ENCODE measurements around the gene COL1A1.

COL1A1 gene

DNA sequence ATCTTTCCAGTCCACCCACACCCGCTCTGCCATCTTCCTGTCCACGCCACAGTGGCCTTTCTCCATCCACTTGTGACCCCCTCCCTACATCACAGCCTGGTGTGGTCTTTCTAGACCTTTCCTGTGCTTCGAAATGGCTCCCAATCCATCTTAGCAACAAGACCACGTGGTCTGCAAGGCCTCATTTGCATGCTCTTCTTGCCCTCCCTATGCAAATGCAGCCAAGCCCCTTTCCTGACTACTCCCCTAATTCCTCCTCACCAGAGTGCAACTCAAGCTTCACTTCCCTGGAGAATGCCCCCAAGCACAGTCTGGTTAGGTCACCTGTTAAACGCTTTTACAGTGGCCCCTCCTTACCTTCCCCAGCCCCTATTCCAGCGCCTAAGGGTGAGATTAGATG, 57.1 kb downstream of the COL1A1 start:
- no peak for DNase-seq (ENCODE audit: low read depth in 1 of 2, low spot score in 1 of 2)

DNA sequence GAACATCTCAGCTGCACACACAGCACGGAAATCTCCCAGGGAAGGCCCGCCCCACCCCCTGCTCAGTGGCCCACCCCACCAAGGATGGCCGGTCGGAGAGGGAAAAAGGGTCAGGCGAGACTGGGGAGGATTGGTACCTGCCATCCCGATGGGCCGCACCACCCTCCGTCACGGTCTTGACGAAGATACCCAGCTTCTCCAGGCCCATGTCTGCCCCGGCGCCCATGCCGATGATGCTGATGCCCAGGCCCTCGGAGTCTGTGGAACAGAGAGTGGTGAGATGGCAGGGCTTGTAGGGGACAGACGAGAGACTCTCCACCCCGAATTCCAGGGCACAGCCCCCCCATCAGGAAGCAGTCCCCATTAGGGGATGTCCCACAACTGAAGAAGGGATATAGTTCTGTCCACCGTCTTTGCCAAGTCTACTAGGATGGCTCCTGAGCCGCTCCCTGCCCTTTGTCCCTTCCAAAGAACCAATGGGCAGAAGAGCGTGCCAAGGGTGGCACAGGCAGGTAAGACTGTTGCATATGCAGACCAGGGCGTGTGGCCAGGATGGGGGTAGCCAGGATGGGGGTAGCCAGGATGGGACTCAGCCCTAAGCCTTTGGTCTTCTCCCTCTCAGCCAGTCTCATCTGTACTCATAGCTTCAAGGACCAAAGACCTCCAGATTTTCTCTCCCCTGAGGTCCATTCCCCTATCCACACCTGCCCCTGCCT, 57.8 kb downstream of the COL1A1 start:
- DNase-seq (ENCODE audit: low read depth in 1 of 2, low spot score in 1 of 2): no peak

DNA sequence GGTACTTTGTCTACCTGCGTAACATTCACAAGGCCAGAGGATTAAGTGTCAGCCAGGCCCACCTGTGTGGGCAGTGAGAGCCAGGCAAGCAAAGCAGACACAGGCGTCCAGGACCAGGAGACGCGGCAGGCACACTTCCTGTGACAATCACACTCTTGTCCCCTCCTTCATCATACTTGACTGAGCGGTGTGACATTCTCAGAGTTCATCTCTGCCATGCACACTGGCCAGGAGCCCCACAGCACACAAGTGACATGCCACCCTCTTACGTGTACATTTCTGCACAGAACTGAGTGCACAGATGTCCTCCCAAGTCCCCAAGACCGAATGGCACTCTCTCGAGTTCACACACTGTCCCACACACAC, 59.7 kb downstream of the COL1A1 start:
- DNase-seq (ENCODE audit: low read depth in 1 of 2, low spot score in 1 of 2): no peak

DNA sequence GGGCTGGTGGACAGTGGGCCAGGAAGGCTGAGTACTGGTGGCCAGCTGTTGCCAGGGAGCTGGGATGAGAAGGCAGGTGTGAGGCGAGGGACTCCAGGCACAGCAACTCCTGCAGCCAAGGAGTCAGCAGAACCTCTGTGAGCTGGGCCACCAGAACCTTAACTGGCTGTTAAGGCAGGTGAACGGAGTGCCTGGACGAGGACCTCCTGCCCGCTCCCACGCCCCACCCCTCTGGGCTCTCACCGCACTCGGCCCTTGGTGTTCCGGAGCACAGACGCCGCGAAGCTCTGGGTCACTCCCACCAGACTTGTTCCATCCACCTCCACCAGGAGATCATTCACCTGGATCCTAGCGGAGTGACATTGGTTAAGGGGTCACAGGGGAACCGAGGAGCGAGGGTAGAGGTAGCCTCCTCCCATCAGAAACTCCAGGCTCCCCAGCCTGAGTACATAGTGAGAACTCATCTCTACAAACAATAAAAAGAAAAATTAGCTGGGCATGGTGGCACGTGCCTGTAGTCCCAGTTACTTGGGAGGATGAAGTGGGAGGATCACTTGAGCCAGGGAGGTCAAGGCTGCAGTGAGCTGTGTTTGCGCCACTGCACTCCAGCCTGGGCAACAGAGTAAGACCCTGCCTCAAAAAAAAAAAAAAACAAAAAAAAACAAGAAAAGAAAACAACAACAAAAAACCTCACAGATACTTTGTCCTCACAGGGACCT, 60.2 kb downstream of the COL1A1 start:
- no peak for DNase-seq (ENCODE audit: low read depth in 1 of 2, low spot score in 1 of 2)

DNA sequence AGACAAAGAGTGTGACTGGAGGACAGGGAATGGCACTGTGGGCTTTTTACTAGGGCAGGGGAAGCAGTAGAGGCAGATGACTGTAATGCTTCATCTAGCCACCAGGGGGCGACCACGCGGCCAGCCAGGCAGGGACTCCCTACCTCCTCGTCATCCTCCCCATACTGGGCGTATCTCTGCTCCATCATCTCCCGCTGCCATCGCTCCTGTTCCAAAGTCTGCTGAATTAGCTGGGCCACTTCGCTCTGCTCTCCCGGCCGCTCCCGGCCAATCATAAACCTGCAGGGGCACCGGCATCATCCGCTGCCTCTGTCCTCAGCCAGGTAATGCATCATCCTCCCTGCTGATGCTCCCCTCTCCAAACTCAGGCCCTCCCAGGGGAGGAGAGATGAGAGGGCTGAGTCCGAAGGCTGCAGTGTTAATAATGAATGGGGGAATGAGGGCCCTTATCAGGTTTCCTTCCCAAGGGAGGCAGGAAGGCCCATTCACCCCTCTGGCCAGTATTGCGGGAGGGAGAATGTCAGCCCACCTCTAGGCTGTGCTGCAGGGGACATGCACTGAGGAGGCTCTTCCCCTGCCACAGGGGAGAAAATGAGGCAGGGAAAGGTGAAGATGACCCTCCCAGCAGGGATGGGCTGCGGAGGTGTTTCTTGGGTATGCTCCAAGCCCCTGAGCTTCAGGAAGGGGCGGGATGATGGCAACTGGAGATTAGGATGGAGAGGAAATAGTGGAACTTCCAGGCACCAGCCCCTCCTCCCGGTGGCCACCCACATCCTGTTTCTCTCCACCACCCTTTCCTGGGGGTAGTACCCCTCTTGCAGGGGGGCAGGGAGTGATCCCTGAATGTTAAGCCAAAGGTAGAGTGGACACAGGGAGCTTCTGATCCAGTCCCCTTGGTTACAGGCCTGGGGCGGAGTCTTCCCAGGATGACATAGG, 61.2 kb downstream of the COL1A1 start:
- peak; percentile 67 to 70 for DNase-seq (ENCODE audit: low read depth in 1 of 2, low spot score in 1 of 2)

DNA sequence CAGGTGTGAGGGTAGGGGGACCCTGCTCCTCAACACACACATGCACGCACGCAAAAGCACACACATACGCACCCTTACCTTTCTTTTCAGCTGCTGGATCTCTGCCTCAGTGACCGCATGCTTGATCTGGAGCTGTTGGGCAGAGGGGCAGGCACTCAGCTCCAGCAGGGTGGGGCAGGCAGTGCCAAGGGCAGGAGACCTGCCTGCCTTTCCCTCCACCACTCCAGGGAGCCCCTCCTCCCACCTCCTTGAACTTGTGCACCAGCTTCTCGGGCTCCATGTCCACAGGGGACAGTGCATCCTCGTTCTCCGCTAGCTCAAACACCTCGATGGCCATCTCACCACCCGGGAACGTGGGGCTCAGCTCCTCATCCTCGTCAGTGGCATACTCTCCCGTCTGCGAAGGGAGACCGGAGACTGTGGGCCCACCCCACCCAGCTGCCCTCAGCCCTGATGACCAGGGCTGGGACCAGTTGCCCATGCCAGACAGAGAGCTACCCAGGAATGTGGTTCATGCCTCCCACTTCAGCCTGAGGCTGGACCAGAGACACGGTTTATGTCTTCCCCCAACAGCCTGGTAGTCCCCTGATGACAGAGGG, 62.1 kb downstream of the COL1A1 start:
- DNase-seq (ENCODE audit: low read depth in 1 of 2, low spot score in 1 of 2): no peak

DNA sequence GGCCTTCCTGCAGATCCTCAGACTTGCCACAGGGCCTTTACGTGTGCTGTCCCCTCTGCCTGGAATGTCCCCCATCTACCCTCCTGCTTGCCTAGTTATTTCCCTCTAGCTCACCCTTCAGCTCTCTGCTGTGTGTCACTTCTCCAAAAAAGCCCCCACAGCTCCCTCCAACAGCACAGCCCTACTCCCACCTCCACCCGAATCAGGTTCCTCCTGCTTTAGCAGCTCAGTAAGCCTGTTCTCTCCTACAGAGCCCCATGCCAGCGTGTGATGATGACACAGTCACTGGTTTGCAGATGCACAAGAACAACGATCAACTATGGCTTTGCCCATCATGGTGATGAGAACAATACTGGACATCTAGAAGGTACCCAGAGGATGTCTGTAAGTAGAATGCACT, 64.4 kb downstream of the COL1A1 start:
- no peak for DNase-seq (ENCODE audit: low read depth in 1 of 2, low spot score in 1 of 2)

DNA sequence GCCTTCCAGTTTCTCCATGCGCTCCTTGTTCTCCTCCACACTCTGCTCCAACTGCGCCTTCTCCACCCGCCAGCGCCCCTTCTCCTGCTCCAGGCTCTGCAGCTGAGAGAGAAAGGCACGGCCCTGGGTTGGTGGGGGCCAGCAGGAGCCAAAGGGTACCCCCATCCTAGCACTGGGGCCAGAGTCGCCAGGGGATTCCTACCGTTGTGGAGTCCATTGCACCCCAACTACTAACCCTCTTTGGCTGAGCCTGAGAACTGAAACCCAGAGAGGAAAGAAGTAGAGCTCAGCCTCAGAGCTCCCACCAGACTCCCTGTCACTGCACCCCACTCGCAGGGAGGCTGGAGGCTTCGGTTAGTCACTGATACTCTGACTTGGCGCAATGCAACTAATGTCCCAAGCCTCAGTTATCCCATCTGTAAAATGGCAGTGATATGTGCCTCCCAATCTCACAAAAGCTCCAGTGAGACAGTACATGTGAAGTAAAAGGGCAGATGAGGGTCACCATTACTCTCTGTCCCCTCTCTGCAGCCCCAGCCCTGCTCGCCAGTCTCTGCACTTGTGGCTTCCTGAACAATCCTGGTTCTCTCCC, 65.2 kb downstream of the COL1A1 start:
- DNase-seq (ENCODE audit: low read depth in 1 of 2, low spot score in 1 of 2): no peak

DNA sequence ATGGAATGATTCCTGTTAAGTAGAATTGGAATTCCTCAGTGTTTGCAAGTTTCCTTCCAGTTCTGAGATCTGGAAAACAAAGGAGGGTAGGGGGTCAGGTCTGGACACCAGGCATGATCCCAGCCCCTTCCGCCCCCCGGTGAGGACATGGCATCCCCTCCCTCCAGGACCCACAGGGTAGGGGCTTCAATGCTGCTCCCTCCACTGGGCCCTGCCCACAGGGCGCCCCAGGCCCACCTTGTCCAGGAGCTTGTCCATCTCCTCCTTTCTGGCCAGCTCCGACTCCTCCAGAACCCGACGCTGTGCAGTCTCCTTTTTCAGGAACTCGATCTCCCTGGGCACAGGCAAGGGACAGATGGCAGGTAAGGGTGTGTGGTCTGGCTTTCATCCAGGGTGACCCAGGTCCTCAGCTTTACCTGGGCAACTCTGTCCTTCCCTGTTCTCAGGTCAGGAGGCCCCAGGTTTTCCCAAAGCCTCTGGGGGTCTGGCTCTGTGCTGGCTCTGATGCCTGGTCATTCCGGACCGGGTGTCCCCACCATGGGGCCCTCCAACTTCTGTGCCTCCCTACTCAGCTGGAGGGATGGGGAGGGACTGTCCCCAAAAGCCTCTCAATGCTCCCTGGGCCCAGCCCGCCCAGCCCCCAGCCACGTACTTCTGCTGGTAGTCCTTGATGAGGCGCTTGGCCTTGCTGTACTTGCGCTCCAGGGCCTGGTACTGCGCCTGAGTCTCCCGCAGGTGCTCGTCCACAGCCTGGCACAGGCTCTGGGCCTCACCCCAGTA, 65.9 kb downstream of the COL1A1 start:
- DNase-seq (ENCODE audit: low read depth in 1 of 2, low spot score in 1 of 2): no peak

DNA sequence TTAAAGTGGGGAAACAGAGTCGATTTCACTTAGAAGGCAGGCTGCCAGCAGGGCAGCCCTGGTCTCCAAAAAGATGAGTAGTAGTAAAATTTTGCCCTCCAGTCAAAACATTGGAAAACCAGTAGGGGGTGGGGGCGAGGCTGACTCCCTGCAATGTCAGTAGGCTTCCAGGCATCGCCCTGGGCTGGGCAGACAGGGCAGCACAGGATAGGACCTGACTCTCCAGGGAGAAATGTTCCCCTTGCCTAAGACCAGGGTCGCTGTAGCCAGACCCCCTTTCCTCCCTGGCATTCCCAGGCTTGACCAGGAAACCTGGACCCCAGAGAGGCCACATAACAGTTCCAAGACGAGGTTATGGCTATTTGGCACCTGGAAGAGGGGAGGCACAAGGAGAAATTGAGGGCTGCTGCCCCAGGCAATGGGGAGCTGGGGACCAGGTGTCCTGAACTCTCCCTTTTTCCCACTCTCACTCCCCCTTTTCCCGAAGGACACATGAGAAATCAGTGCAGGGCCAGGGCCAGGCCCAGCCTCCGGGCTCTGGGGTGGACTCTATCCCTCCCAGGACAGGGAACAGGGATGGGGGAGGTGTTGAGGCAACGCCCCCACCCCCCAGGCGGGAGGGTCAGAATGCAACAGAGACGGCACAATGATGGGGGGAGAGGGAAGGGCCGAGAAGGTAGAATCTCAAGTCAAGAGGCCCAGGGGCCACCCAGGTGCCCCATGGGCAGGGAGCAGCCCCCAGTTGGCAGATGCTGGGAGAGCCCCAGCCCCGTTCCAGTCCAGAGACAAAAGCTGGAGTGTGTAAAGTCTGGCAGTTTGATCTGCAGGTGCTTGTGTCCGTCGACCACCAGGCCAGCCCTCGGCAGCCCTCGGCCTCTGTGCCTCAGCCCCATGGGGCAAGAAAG, 67.0 kb downstream of the COL1A1 start:
- no peak for DNase-seq (ENCODE audit: low read depth in 1 of 2, low spot score in 1 of 2)

DNA sequence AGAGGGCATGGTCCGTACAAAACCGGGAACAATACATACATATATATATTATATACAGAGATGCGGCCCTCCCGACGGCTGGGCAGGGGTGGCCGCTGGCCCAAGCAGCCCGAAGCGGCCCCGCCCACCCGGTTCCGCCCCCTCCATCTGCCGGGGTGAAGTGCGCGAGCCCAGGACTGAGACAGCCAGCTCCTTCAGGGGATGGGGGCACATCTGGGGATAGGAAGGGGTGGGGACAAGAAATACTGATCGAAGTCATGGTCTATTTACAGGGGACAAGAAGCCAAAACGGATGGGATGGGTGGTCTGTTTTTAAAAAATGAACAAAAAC, 67.7 kb downstream of the COL1A1 start:
- DNase-seq (ENCODE audit: low read depth in 1 of 2, low spot score in 1 of 2): no peak

Data from stimulated activated CD4-positive, alpha-beta T cell treated with anti-CD3 and anti-CD28 coated beads, Interleukin-15, amount 100 ng/mL, for 1 hour (primary cell).